ENCODE measurements around the gene PTPRD.

The PTPRD gene

GRCh38 chr9:8266861-8267260 is 2345.9 kb downstream of the PTPRD start:
- DNase-seq (ENCODE audit: low read depth), result no peak

- DNase-seq (ENCODE audit: low read depth), result no peak
Measured at GRCh38 chr9:8265281-8265680, 2347.5 kb downstream of the PTPRD start.
